ENCODE data around the gene FMOD. TPM values are rescaled to one million over a fixed set of nuclear protein-coding genes. Genes with fewer than 3 reads are reported as not detected.

Gene FMOD
- total and polyA plus RNA-seq, 4 donors: 159 to 353 (median 190) TPM

DNA sequence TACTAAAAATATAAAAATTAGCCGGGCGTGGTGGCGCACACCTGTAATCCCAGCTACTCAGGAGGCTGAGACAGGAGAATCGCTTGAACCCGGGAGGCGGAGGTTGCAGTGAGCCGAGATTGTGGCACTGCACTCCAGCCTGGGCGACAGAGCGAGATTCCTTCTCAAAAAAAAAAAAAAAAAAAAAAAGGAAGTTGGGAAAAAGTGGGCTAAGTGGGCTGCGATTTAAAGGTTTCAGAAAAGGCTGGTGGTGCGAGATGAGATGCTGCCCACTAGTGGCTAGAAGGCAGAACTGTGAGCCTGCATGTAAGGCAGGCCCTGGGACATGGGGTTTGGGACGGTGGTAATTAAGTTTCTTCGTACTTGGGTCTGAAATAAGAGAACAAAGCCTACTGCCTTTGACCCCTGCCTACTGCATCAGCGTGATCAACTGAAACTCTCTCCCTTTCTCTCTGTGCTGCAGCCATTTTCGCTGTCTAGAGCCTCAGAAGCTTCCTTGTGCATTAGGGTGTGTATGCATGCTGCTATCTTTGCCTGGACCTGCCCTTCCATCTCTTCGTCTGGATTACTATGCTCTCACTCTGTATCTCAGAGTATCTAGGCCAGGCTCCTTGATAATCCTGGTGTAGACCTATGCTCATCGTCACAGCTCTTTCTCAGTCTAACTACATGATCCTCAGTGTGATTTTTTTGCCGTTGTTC, 12.4 kb downstream of the FMOD start:
- ATAC-seq (ENCODE audit: low FRiP score) (peak; percentile 80), DNase-seq (peak in 1 of 2 donors; percentile 64)
- no peaks in the 10 kb centered on the region for H3K36me3 ChIP-seq (ENCODE audit: control insufficient read depth in 1 of 2, insufficient read depth in 2 of 2, low read length in 1 of 2)
- H3K4me1 ChIP-seq (ENCODE audit: control insufficient read depth in 1 of 2, insufficient read depth in 2 of 2, low read length in 2 of 2): no peaks in the 10 kb centered on the region
- WGBS, 2 donors: 54 to 63% methylated on average over 16 to 18 of the region's 18 CpGs
- intact Hi-C loops (cut with DNase I): loop anchor here (1.0 to 2.0 kb wide), 2 partner anchors 66 to 67 kb away; no protein-coding TSS in a partner anchor
- H3K4me3 ChIP-seq (ENCODE audit: low read length in 2 of 2): no peak overlapping the region
- H3K27me3 ChIP-seq (ENCODE audit: control insufficient read depth in 1 of 2, insufficient read depth in 2 of 2, low read length in 1 of 2): no peaks in the 10 kb centered on the region
- H3K9me3 ChIP-seq (ENCODE audit: control insufficient read depth, low read length): no peaks in the 10 kb centered on the region
- peak overlapping the region in 1 of 2 donors; percentile 14 for H3K27ac ChIP-seq (ENCODE audit: low read depth in 1 of 2, low read length in 2 of 2)

DNA sequence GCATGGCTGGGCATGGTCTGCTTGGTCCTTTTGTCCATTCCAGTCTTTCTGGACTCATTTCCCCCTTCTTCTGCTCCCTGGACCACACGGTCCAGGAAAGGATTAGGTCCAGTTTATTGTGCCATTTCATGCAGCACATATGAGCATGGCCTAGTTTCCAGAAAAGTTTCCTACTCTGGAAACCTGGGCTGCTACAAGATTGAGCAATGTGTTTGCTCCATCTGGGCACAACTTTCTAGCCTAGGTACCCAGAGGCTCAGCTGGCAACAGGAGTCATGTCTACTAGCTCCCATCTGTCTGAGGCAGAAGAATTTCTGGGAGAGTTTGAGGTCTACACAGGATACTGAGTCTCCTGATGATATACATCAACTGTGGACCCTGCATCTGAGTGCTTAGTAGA, 14.8 kb downstream of the FMOD start:
- H3K27ac ChIP-seq (ENCODE audit: low read depth in 1 of 2, low read length in 2 of 2): no peak overlapping the region
- H3K36me3 ChIP-seq (ENCODE audit: control insufficient read depth in 1 of 2, insufficient read depth in 2 of 2, low read length in 1 of 2): no peaks in the 10 kb centered on the region
- WGBS, 2 donors: 5 to 10% methylated on average over 1 of the region's 1 CpG
- H3K4me3 ChIP-seq (ENCODE audit: low read length in 2 of 2): no peak overlapping the region
- H3K9me3 ChIP-seq (ENCODE audit: control insufficient read depth, low read length): no peaks in the 10 kb centered on the region
- no peak for DNase-seq
- H3K27me3 ChIP-seq (ENCODE audit: control insufficient read depth in 1 of 2, insufficient read depth in 2 of 2, low read length in 1 of 2): no peaks in the 10 kb centered on the region
- intact Hi-C loops (cut with DNase I): no loop called here
- no peaks in the 10 kb centered on the region for H3K4me1 ChIP-seq (ENCODE audit: control insufficient read depth in 1 of 2, insufficient read depth in 2 of 2, low read length in 2 of 2)
- no peak for ATAC-seq (ENCODE audit: low FRiP score)

DNA sequence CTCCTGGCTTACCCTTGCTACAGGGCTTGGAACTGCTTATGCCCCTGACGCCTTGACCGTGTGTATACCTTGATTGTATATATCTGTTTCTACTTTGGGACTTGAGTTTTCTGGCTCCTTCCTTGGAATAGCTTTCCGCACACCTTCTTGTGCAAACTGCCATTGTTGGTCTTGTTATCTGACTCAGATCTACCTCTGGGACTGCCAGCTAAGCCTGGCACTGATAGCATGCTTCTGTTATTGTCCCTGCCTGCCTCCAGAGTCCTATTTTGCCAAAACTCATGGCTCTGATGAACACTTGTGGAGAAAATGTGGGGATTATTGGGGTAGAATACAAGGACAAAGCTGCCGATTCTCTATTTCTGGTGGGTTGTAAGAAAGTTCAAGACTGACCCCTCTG, 15.4 kb downstream of the FMOD start:
- Histone ChIP-seq H3K4me3 (ENCODE audit: low read length in 2 of 2) (no peak overlapping the region), H3K36me3 (ENCODE audit: control insufficient read depth in 1 of 2, insufficient read depth in 2 of 2, low read length in 1 of 2) (no peaks in the 10 kb centered on the region), H3K9me3 (ENCODE audit: control insufficient read depth, low read length) (no peaks in the 10 kb centered on the region), H3K27ac (ENCODE audit: low read depth in 1 of 2, low read length in 2 of 2) (peak overlapping the region; percentile 1 to 52), H3K27me3 (ENCODE audit: control insufficient read depth in 1 of 2, insufficient read depth in 2 of 2, low read length in 1 of 2) (no peaks in the 10 kb centered on the region), H3K4me1 (ENCODE audit: control insufficient read depth in 1 of 2, insufficient read depth in 2 of 2, low read length in 2 of 2) (no peaks in the 10 kb centered on the region)
- WGBS, 2 donors: 54 to 61% methylated on average over 4 of the region's 4 CpGs
- ATAC-seq (ENCODE audit: low FRiP score) (no peak), DNase-seq (no peak)
- intact Hi-C loops (cut with DNase I): no loop called here

DNA sequence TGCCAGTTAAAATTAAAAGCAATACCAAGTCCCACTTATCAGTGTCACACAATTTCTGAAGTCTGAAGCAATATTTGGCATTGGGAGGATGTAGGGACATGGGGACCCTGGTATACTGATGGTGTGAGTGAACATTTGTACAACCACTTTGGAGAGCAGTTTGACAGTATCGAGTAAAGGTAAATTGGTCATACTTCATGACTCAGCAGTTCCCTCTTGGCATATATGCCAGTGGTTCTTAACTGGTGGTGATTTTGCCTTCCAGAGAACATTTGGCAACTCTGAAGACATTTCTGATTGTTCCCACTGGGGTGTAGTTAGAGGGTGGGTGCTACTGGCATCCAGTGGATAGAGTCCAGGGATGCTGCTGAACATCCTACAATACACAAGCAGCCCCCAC, 19.7 kb downstream of the FMOD start:
- ATAC-seq (ENCODE audit: low FRiP score): no peak
- no peak for DNase-seq
- no peaks in the 10 kb centered on the region for H3K36me3 ChIP-seq (ENCODE audit: control insufficient read depth in 1 of 2, insufficient read depth in 2 of 2, low read length in 1 of 2)
- H3K9me3 ChIP-seq (ENCODE audit: control insufficient read depth, low read length): no peaks in the 10 kb centered on the region
- no peak overlapping the region for H3K4me3 ChIP-seq (ENCODE audit: low read length in 2 of 2)
- no peaks in the 10 kb centered on the region for H3K4me1 ChIP-seq (ENCODE audit: control insufficient read depth in 1 of 2, insufficient read depth in 2 of 2, low read length in 2 of 2)
- H3K27me3 ChIP-seq (ENCODE audit: control insufficient read depth in 1 of 2, insufficient read depth in 2 of 2, low read length in 1 of 2): no peaks in the 10 kb centered on the region
- intact Hi-C loops (cut with DNase I): no loop called here
- 45 to 50% methylated on average over 1 of the region's 1 CpG for WGBS, 2 donors
- H3K27ac ChIP-seq (ENCODE audit: low read depth in 1 of 2, low read length in 2 of 2): no peak overlapping the region

DNA sequence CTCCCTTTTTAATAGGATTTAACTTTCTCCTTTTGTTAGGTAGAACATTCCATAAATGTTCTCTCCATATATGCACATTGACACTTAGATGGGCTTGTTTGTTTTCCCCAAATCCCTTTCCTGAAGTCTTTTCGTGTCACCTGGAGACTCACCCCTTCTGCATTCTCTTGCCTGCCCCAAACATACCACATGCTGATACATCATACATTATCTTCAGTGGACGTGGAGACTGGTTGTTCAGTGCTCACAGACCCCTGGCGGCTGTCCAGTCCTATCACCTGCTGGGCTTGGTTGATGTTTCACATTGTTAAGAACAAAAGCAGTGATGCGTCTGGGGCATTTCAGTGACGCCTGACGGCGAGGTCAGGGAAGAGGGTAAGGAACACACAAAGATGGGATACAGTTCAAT, 22.2 kb downstream of the FMOD start:
- Histone ChIP-seq H3K36me3 (ENCODE audit: control insufficient read depth in 1 of 2, insufficient read depth in 2 of 2, low read length in 1 of 2) (no peaks in the 10 kb centered on the region), H3K27me3 (ENCODE audit: control insufficient read depth in 1 of 2, insufficient read depth in 2 of 2, low read length in 1 of 2) (no peaks in the 10 kb centered on the region), H3K4me1 (ENCODE audit: control insufficient read depth in 1 of 2, insufficient read depth in 2 of 2, low read length in 2 of 2) (no peaks in the 10 kb centered on the region), H3K9me3 (ENCODE audit: control insufficient read depth, low read length) (no peaks in the 10 kb centered on the region), H3K27ac (ENCODE audit: low read depth in 1 of 2, low read length in 2 of 2) (no peak overlapping the region), H3K4me3 (ENCODE audit: low read length in 2 of 2) (no peak overlapping the region)
- intact Hi-C loops (cut with DNase I): no loop called here
- 82 to 87% methylated on average over 7 of the region's 7 CpGs for WGBS, 2 donors
- ATAC-seq (ENCODE audit: low FRiP score) (no peak), DNase-seq (no peak)

DNA sequence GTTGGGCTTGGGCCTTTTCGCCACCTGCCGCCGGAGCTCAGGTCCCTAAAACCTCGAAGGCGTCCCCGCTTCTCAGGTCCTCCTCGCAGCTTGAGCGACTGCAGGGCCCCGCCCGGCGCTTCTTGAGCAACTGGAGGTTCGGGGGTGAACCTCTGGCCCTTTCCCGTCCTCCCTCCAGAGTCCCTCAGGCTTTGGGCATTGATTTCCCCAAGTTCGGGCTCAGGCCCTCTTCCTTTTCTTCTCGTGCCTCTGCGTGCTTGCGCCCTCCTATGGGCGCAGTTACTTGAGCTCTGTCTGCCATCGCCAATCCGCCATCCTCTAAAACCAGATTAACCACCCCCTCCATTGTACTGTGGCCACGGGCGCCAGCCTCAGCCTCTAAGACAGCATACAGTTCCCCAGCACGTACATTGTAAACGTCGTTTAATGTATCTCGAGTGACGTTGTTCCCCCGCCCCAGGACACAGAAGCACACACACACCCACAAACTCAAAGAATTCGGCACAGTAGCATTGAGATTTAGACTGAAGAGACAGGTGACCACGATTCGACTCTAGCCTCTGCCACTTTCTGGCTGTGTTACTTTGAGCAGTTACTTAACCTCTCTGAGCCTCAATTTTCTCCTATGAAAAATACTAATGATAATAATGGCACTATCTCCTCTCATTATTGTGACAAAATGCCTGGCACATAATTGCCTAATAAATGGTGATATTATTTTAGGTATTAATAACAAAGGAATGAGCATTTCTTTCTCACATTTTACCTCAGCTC, 23.1 kb downstream of the FMOD start:
- WGBS, 2 donors: 11 to 18% methylated on average over 31 of the region's 31 CpGs
- H3K4me1 ChIP-seq (ENCODE audit: control insufficient read depth in 1 of 2, insufficient read depth in 2 of 2, low read length in 2 of 2): no peaks in the 10 kb centered on the region
- ATAC-seq (ENCODE audit: low FRiP score) (peak; percentile 66), DNase-seq (no peak)
- intact Hi-C loops (cut with DNase I): no loop called here
- no peaks in the 10 kb centered on the region for H3K27me3 ChIP-seq (ENCODE audit: control insufficient read depth in 1 of 2, insufficient read depth in 2 of 2, low read length in 1 of 2)
- H3K9me3 ChIP-seq (ENCODE audit: control insufficient read depth, low read length): no peaks in the 10 kb centered on the region
- H3K27ac ChIP-seq (ENCODE audit: low read depth in 1 of 2, low read length in 2 of 2): peak overlapping the region in 1 of 2 donors; percentile 3
- H3K36me3 ChIP-seq (ENCODE audit: control insufficient read depth in 1 of 2, insufficient read depth in 2 of 2, low read length in 1 of 2): no peaks in the 10 kb centered on the region
- H3K4me3 ChIP-seq (ENCODE audit: low read length in 2 of 2): peak overlapping the region in 1 of 2 donors; percentile 32

DNA sequence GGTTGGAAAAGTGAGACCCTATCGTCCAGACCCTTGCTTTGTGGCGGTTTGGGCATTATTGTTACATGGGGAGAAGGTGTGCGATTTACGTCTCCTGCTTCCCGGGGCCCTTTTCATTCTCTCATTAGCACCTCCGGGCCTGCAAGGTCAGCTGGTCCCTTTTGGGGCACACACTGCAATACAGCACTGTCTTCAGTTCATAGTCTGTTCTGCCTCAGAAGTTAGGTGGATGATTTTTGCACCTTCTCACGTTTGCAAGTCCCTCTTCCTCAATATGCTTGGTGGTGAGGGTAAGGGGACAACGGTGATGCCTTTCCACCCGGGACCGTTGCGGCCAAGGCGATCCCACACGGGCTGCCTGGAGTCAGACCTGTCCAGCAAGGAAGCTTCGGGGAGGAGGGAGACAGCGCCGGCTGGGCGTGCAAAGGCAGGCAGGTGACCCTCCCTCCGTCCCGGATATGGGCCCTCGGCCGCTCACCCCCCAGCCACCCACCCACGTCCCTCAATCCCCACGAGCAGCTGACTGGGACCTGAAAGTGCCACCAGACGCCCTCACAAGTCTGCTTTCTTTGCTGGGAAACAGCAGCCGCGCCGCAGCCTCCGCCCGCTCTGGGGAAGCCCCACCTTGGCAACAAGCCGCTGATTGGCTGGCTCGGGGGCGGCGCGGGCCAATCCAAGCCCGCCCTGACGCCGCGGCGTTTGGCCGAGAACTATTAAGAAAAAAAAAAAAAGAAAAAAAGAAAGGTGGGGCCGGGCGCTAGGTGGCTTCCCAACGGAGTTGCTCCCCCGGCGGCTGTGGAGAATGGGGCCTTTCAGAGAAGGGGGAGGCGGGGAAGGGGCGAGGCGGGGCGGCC, 23.9 kb downstream of the FMOD start:
- Histone ChIP-seq H3K27me3 (ENCODE audit: control insufficient read depth in 1 of 2, insufficient read depth in 2 of 2, low read length in 1 of 2) (no peaks in the 10 kb centered on the region), H3K27ac (ENCODE audit: low read depth in 1 of 2, low read length in 2 of 2) (no peak overlapping the region), H3K9me3 (ENCODE audit: control insufficient read depth, low read length) (no peaks in the 10 kb centered on the region), H3K36me3 (ENCODE audit: control insufficient read depth in 1 of 2, insufficient read depth in 2 of 2, low read length in 1 of 2) (no peaks in the 10 kb centered on the region), H3K4me1 (ENCODE audit: control insufficient read depth in 1 of 2, insufficient read depth in 2 of 2, low read length in 2 of 2) (no peaks in the 10 kb centered on the region), H3K4me3 (ENCODE audit: low read length in 2 of 2) (peak overlapping the region; percentile 10 to 35)
- DNase-seq (peak; percentile 97), ATAC-seq (ENCODE audit: low FRiP score) (peak; percentile 96)
- intact Hi-C loops (cut with DNase I): no loop called here
- 7% methylated on average over 45 to 49 of the region's 49 CpGs for WGBS, 2 donors

DNA sequence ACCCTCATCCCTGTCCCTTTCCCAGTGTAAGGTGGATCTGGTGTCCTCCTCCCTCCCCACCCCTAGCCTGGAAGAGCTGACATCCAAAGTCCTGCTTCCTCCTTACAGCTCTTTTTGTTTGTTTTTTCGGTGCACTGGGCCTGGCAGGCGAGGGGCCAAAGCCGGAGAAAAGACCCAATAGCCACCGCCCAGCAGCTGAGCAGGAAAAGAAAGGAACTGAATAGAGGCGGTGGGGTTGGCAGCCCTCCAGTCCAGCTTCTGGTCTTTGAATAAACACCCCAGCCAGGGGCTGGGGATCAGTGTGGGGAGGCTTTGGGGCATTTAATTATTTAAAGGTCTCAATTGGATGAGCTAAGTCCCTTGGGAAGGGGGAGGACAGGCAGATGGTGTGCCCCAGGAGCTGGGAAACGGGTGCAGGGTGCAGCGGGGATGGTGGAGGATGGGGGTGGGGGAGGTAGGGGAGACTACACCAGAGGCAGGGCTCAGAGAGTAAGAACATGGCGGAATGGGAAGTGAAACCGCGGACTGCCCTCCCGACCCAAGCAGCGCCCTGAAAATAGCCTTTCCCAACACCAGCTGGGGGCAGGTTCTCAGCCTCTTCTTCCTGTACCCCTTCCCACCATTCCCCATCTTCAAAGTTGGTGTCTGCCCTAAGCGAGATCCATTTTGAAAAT, 25.4 kb downstream of the FMOD start:
- H3K27me3 ChIP-seq (ENCODE audit: control insufficient read depth in 1 of 2, insufficient read depth in 2 of 2, low read length in 1 of 2): no peaks in the 10 kb centered on the region
- ATAC-seq (ENCODE audit: low FRiP score) (no peak), DNase-seq (peak in 1 of 2 donors; percentile 87)
- no peaks in the 10 kb centered on the region for H3K36me3 ChIP-seq (ENCODE audit: control insufficient read depth in 1 of 2, insufficient read depth in 2 of 2, low read length in 1 of 2)
- H3K4me1 ChIP-seq (ENCODE audit: control insufficient read depth in 1 of 2, insufficient read depth in 2 of 2, low read length in 2 of 2): no peaks in the 10 kb centered on the region
- 74 to 75% methylated on average over 13 of the region's 13 CpGs for WGBS, 2 donors
- H3K4me3 ChIP-seq (ENCODE audit: low read length in 2 of 2): no peak overlapping the region
- H3K9me3 ChIP-seq (ENCODE audit: control insufficient read depth, low read length): no peaks in the 10 kb centered on the region
- H3K27ac ChIP-seq (ENCODE audit: low read depth in 1 of 2, low read length in 2 of 2): no peak overlapping the region
- intact Hi-C loops (cut with DNase I): no loop called here

Measured in aorta (tissue), 5 donors.